Hepatocyte (in vitro differentiated cells): Measurements from ENCODE around the gene PTPRH.

ENCODE experiments used
- EZH2 ChIP-seq: fragments of 200-600 bp; sonication (generic); IDR thresholded peaks from 2 replicates; pipeline ENCODE4 v1.6.1; 2016; ENCODE audit warnings: antibody characterized with exemption, mild to moderate bottlenecking, borderline replicate concordance
- TF ChIP-seq, protein P1 (sequence below): fragments of 200-600 bp; sonication (generic); IDR thresholded peaks from 2 replicates; pipeline ENCODE4 v1.5.1; 2016; ENCODE audit warnings: antibody characterized with exemption, mild to moderate bottlenecking; ENCODE audit not compliant: poor library complexity

DNA sequence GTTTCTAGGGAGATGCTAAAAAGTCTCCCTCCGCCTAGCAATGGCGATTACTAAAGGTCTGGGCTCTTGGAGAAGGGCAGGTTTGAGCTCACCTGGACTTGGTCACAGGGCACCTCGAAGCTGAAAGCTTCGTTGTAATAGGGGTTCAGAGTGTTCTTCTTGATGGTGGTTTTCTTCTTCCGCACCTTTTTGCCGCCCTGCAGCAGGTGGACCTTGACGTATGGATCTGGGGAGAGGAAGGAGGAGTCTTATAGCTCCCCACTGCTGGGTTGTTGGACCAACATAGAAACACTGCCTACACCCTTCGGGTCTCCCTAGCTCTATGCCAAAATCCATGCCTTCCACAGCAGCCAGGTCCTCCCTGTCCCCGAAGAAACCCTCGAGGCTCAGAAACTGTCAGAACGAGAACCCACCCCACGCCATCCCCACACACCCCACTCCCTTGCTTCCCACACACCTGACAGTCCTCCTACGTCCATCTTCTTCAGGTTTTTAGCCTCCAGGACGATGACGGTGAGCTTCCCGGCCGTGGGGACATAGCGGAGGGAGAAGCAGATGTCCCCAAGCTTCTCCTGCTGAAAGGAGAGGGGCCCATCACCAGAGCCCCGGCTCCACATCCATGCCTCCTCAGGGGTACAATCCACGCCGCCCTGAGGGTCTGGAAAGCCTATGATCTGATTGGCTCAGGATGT, 34.7 kb downstream of the PTPRH start:
- TF ChIP-seq, protein P1, sequence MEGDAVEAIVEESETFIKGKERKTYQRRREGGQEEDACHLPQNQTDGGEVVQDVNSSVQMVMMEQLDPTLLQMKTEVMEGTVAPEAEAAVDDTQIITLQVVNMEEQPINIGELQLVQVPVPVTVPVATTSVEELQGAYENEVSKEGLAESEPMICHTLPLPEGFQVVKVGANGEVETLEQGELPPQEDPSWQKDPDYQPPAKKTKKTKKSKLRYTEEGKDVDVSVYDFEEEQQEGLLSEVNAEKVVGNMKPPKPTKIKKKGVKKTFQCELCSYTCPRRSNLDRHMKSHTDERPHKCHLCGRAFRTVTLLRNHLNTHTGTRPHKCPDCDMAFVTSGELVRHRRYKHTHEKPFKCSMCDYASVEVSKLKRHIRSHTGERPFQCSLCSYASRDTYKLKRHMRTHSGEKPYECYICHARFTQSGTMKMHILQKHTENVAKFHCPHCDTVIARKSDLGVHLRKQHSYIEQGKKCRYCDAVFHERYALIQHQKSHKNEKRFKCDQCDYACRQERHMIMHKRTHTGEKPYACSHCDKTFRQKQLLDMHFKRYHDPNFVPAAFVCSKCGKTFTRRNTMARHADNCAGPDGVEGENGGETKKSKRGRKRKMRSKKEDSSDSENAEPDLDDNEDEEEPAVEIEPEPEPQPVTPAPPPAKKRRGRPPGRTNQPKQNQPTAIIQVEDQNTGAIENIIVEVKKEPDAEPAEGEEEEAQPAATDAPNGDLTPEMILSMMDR = no peak
- TF ChIP-seq EZH2 = no peak
